SU-DHL-6 (cell line): Measurements from ENCODE around the gene KRTAP4-4.
"Not testable (repeated sequence)": the region's sequence is repeated elsewhere in the genome, so short reads cannot be mapped to it uniquely, and the experiment has no call there.

Experiments
- H2AFZ ChIP-seq: fragments of 200-600 bp; sonication (generic); 2 replicates; pipeline ENCODE4 v1.6.1; 2014; ENCODE audit warnings: low read depth, mild to moderate bottlenecking, moderate library complexity, mixed read lengths, antibody characterized with exemption, low read length; ENCODE audit not compliant: severe bottlenecking
- H3F3A ChIP-seq: fragments of 200-600 bp; shearing (Covaris generic); 2 replicates; pipeline ENCODE4 v1.6.0; 2016; ENCODE audit warnings: antibody characterized with exemption, mild to moderate bottlenecking; ENCODE audit not compliant: insufficient read depth
- H3K27ac ChIP-seq: fragments of 200-600 bp; sonication (generic); 2 replicates; pipeline ENCODE4 v1.5.1; 2016; ENCODE audit warnings: low read depth, mild to moderate bottlenecking, low read length, moderate library complexity, mixed read lengths
- H3K27me3 ChIP-seq: fragments of 200-600 bp; sonication (generic), shearing (Covaris generic); 2 replicates; pipeline ENCODE4 v1.6.0; 2014; ENCODE audit warnings: mild to moderate bottlenecking, low read length
- H3K36me3 ChIP-seq: fragments of 200-600 bp; sonication (generic); 2 replicates; pipeline ENCODE4 v1.6.1; 2014; ENCODE audit warnings: mild to moderate bottlenecking, low read length, mixed read lengths
- H3K4me2 ChIP-seq: fragments of 300-600, 200-600 bp; shearing (Covaris generic), sonication (generic); 2 replicates; pipeline ENCODE4 v1.6.0; 2014; ENCODE audit warnings: low read length, low read depth, mild to moderate bottlenecking; ENCODE audit not compliant: poor library complexity, severe bottlenecking
- H3K4me3 ChIP-seq: fragments of 200-600 bp; sonication (generic); 2 replicates; pipeline ENCODE4 v1.5.1; 2014; ENCODE audit warnings: antibody characterized with exemption, low read length, mild to moderate bottlenecking, mixed read lengths; ENCODE audit not compliant: insufficient read depth, poor library complexity, severe bottlenecking
- H3K79me2 ChIP-seq: fragments of 200-600 bp; sonication (generic); 2 replicates; pipeline ENCODE4 v1.6.1; 2014; ENCODE audit warnings: mild to moderate bottlenecking, low read length, moderate library complexity; ENCODE audit not compliant: insufficient read depth
- H3K9ac ChIP-seq: fragments of 200-600 bp; sonication (generic); 2 replicates; pipeline ENCODE4 v1.7.0; 2014; ENCODE audit warnings: mild to moderate bottlenecking, low read length
- H3K9me2 ChIP-seq: fragments of 200-600 bp; sonication (generic); replicated peaks from 2 replicates; pipeline ENCODE4 v1.6.1; 2014; ENCODE audit warnings: low read length; ENCODE audit not compliant: insufficient read depth
- H3K9me3 ChIP-seq: fragments of 200-600 bp; sonication (generic); 2 replicates; pipeline ENCODE4 v1.6.1; 2014; ENCODE audit warnings: low read length, mixed read lengths; ENCODE audit not compliant: insufficient read depth
- H4K20me1 ChIP-seq: fragments of 200-600 bp; sonication (generic); 2 replicates; pipeline ENCODE4 v1.6.1; 2014; ENCODE audit warnings: low read depth, mild to moderate bottlenecking, antibody characterized with exemption, low read length, moderate library complexity, mixed read lengths
- CTCF ChIP-seq: fragments of 200-600 bp; sonication (generic); IDR thresholded peaks from one replicate; pipeline ENCODE4 v1.5.1; 2017; ENCODE audit warnings: antibody characterized with exemption, mild to moderate bottlenecking, low read length, moderate library complexity; ENCODE audit not compliant: insufficient read depth, poor library complexity, severe bottlenecking
- EZH2phosphoT487 ChIP-seq: fragments of 200-600 bp; sonication (generic), shearing (Covaris generic); conservative IDR thresholded peaks from 2 replicates; pipeline ENCODE4 v1.6.1; 2018; ENCODE audit warnings: mild to moderate bottlenecking, antibody characterized with exemption, low read length, moderate library complexity, mixed read lengths

The KRTAP4-4 gene

DNA sequence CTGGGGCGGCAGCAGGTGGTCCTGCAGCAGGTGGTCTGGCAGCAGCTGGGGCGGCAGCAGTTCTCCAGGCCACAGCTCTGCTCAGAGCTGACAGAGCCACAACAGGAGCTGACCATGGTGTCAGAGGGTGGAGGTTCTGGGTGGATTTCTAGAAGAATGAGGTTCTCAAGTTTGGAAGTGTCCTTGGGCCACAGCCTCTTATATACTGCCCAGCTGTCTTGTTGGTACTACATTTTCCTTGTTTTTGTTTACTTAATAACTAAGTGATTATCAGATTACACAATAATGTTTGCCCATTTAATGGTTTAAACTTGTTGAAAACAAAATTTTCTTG lies 10.9 kb downstream of the KRTAP4-4 start, which contains the start of gene KRTAP4-5:
Gene KRTAP4-5 (minus strand): TSS at position 174 of the 334 bp plus-strand sequence. CDS start 58 bp downstream, at position 116.
- no peaks in the 10 kb centered on the region for H4K20me1 ChIP-seq
- no peaks in the 10 kb centered on the region for H3K79me2 ChIP-seq
- H3K36me3 ChIP-seq: no peaks in the 10 kb centered on the region
- H3K9ac ChIP-seq: no peak within 1 kb of the TSS
- no peak for TF ChIP-seq CTCF
- TF ChIP-seq EZH2phosphoT487: no peak
- H3F3A ChIP-seq: no peaks in the 10 kb centered on the region
- H3K9me2 ChIP-seq: no peaks in the 10 kb centered on the region
- no peak within 1 kb of the TSS for H3K4me2 ChIP-seq
- no peak within 1 kb of the TSS for H3K27ac ChIP-seq
- H3K9me3 ChIP-seq: no peaks in the 10 kb centered on the region
- no peak within 1 kb of the TSS for H2AFZ ChIP-seq
- no peak within 1 kb of the TSS for H3K4me3 ChIP-seq
- H3K27me3 ChIP-seq: no peaks in the 10 kb centered on the region; the same call in 1 of the 2 replicates

GRCh38 chr17:41148971-41149651 lies 11.4 kb downstream of the KRTAP4-4 start:
- H3K9me3 ChIP-seq, H3K27ac ChIP-seq, H3K4me2 ChIP-seq, H3F3A ChIP-seq, H3K79me2 ChIP-seq, H3K4me3 ChIP-seq, H3K36me3 ChIP-seq, H4K20me1 ChIP-seq, H3K9ac ChIP-seq, H3K9me2 ChIP-seq, H2AFZ ChIP-seq, H3K27me3 ChIP-seq: not testable (repeated sequence)

- Histone ChIP-seq H3K9ac (no peak overlapping the region), H3K4me2 (no peak overlapping the region), H3K27me3 (no peaks in the 10 kb centered on the region; the same call in 1 of the 2 replicates), H2AFZ (no peak overlapping the region), H3F3A (no peaks in the 10 kb centered on the region), H3K36me3 (no peaks in the 10 kb centered on the region), H4K20me1 (no peaks in the 10 kb centered on the region), H3K9me2 (no peaks in the 10 kb centered on the region), H3K27ac (no peak overlapping the region), H3K79me2 (no peaks in the 10 kb centered on the region), H3K4me3 (no peak overlapping the region), H3K9me3 (peaks cover 7% of the 10 kb centered on the region; the same call in 1 of the 2 replicates)
- TF ChIP-seq EZH2phosphoT487: no peak
Measured at GRCh38 chr17:41147531-41148204, 12.9 kb downstream of the KRTAP4-4 start.

- Histone ChIP-seq H3K4me3 (no peak overlapping the region), H3K79me2 (no peaks in the 10 kb centered on the region), H3K9me3 (peaks cover 17% of the 10 kb centered on the region), H3K9me2 (no peaks in the 10 kb centered on the region), H3K9ac (no peak overlapping the region), H3K27me3 (no peaks in the 10 kb centered on the region; the same call in 1 of the 2 replicates), H3F3A (no peaks in the 10 kb centered on the region), H3K4me2 (no peak overlapping the region), H4K20me1 (no peaks in the 10 kb centered on the region), H3K36me3 (no peaks in the 10 kb centered on the region), H3K27ac (no peak overlapping the region), H2AFZ (no peak overlapping the region)
- TF ChIP-seq EZH2phosphoT487: no peak
- TF ChIP-seq CTCF: no peak
Measured at GRCh38 chr17:41145261-41145660, 15.3 kb downstream of the KRTAP4-4 start.
